ENCODE measurements around the gene LRRC9. TPM values are rescaled to one million over a fixed set of nuclear protein-coding genes. Genes with fewer than 3 reads are reported as not detected.

Gene LRRC9
- 0.50 and 1.7 TPM in 2 replicates for total RNA-seq (ENCODE audit: low replicate concordance)
- long read RNA-seq, partial matches to known transcripts, result 0 of 2 reads
- long read RNA-seq, other reads (novel, unspliced or antisense), result 2 of 2 reads

- Mint-ChIP-seq H3K36me3 (no peaks in the 10 kb centered on the region), H3K4me1 (ENCODE audit: unreplicated experiment) (peaks cover 8% of the 10 kb centered on the region), H3K9me3 (peaks cover 6% of the 10 kb centered on the region), H3K27ac (peak within 1 kb of the TSS; percentile 79), H3K27me3 (peaks cover 14% of the 10 kb centered on the region), H3K4me3 (peak within 1 kb of the TSS; percentile 91)
- peak; percentile 85 for DNase-seq (ENCODE audit: extremely low spot score, unreplicated experiment)
- TF ChIP-seq CTCF (conservative IDR thresholded peaks at IDR 0.05), result peak; percentile 39
Observed at GRCh38 chr14:59919570-59920377, at the start of gene LRRC9. Gene LRRC9 (plus strand): TSS chr14:59920144.

- peak; percentile 76 for DNase-seq (ENCODE audit: extremely low spot score, unreplicated experiment)
- Mint-ChIP-seq H3K4me1 (ENCODE audit: unreplicated experiment) (peaks cover 6% of the 10 kb centered on the region), H3K36me3 (no peaks in the 10 kb centered on the region), H3K4me3 (peak within 1 kb of the TSS; percentile 95), H3K27ac (peak within 1 kb of the TSS; percentile 36), H3K9me3 (no peaks in the 10 kb centered on the region), H3K27me3 (peaks cover 97% of the 10 kb centered on the region)
- no peak for TF ChIP-seq CTCF (conservative IDR thresholded peaks at IDR 0.05)
Observed at GRCh38 chr14:59870277-59871165, 49.4 kb upstream of the LRRC9 start, which contains the start of gene RTN1. Gene RTN1 (minus strand): TSS chr14:59870776. CDS start chr14:59870630, 146 bp downstream.

GRCh38 chr14:59871166-59871495, 48.8 kb upstream of the LRRC9 start:
- Mint-ChIP-seq H3K4me3 (peak overlapping the region; percentile 95), H3K9me3 (no peaks in the 10 kb centered on the region), H3K4me1 (ENCODE audit: unreplicated experiment) (peaks cover 6% of the 10 kb centered on the region), H3K27ac (peak overlapping the region; percentile 36), H3K27me3 (peaks cover 95% of the 10 kb centered on the region), H3K36me3 (no peaks in the 10 kb centered on the region)
- no peak for TF ChIP-seq CTCF (conservative IDR thresholded peaks at IDR 0.05)
- no peak for DNase-seq (ENCODE audit: extremely low spot score, unreplicated experiment)

GRCh38 chr14:59882957-59883356, 37.0 kb upstream of the LRRC9 start:
- no peaks in the 10 kb centered on the region for H3K4me1 Mint-ChIP-seq (ENCODE audit: unreplicated experiment)
- no peaks in the 10 kb centered on the region for H3K9me3 Mint-ChIP-seq
- no peaks in the 10 kb centered on the region for H3K36me3 Mint-ChIP-seq
- H3K4me3 Mint-ChIP-seq, result no peak overlapping the region
- peaks cover 31% of the 10 kb centered on the region for H3K27me3 Mint-ChIP-seq
- peak; percentile 73 for TF ChIP-seq CTCF (conservative IDR thresholded peaks at IDR 0.05)
- H3K27ac Mint-ChIP-seq, result no peak overlapping the region
- DNase-seq (ENCODE audit: extremely low spot score, unreplicated experiment), result no peak

GRCh38 chr14:59890676-59891075, 29.3 kb upstream of the LRRC9 start:
- peaks cover 16% of the 10 kb centered on the region for H3K27me3 Mint-ChIP-seq
- no peak overlapping the region for H3K27ac Mint-ChIP-seq

More at GRCh38 chr14:59890676-59891075, 29.3 kb upstream of the LRRC9 start:
- Mint-ChIP-seq H3K9me3 (no peaks in the 10 kb centered on the region), H3K4me3 (no peak overlapping the region), H3K36me3 (no peaks in the 10 kb centered on the region), H3K4me1 (ENCODE audit: unreplicated experiment) (no peaks in the 10 kb centered on the region)
- no peak for DNase-seq (ENCODE audit: extremely low spot score, unreplicated experiment)
- no peak for TF ChIP-seq CTCF (conservative IDR thresholded peaks at IDR 0.05)

All from type B pancreatic cell (in vitro differentiated cells).